ENCODE results near the gene NRG2.

NRG2 gene

GRCh38 chr5:139903795-139904565, 139.1 kb downstream of the NRG2 start:
- DNase-seq (ENCODE audit: low spot score): peak; percentile 82

DNA sequence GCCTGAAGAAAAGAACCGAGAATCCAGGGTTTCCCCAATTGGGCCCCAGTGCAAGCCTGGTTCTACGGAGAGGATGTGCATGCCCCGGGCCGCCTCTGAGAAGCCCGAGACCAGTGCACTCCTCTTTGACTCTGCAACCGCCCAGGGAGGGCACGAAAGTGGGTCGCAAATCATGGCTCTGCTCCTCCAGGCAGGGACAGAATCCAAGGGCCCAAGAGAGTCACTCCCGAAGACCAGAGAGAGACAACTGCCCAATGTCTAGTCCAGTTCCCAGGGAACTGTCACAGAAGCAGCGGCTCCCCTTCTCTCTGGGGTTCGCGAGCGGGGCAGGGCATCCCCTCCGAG, 139.7 kb downstream of the NRG2 start:
- no peak for DNase-seq (ENCODE audit: low spot score)

- DNase-seq (ENCODE audit: low spot score): no peak
These were observed 141.1 kb downstream of the NRG2 start for GRCh38 chr5:139901986-139902385.

DNA sequence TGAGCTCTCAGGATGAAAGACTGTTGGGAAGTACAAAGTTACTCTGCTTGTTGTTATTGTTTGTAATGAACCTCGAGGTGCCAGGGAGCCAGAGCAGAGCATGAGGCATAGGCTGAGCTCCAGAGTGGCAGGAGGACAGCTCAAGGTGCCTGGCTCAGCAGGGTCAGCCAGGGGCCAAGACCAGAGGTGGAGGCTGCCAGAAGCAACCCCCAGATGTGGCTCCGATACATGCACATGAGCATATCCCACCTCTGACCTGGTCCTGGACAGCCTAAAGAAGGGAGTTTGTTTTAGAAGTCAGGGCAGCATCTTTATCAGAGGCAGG, 141.9 kb downstream of the NRG2 start:
- DNase-seq (ENCODE audit: low spot score): no peak

GRCh38 chr5:139900546-139901250, 142.4 kb downstream of the NRG2 start:
- DNase-seq (ENCODE audit: low spot score): no peak

DNA sequence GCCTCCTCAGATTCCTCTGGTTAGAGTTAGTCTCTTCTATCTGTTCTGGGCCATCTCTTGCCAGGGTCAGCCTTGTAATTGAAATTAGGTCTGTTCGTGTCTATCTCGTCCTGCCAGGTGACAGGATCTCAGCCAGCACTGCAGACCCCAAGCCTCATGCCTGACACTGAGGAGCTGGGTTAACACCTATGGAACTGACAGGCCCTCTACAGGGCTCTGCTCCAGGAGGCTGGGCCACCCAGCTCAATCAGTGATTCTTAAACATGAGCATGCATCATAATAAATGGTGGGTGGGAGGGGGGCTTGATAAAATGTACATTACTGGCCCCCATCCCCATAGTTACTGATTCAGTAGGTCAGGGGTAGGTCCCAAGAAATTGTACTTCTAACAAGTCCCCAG, 144.1 kb downstream of the NRG2 start:
- DNase-seq (ENCODE audit: low spot score): no peak

DNA sequence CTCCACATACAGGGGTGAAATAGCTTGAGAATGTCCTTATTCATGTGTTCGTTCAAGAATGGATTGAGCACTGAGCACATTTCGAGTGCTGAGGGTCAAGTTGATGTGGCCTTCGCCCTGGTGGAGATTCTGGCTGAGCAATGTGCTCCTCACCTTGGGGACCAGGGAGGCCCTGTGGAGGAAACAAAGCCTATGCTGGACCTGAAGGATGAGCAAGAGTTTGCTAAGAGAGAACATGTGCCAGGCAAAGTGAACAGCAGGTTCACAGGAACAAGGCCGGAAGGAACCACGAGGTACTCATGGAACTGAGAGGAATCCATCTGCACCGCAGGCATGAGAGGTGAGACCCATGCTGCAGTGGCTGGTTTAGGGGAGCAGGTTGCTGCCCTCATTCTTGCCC, 145.1 kb downstream of the NRG2 start:
- DNase-seq (ENCODE audit: low spot score): no peak

DNA sequence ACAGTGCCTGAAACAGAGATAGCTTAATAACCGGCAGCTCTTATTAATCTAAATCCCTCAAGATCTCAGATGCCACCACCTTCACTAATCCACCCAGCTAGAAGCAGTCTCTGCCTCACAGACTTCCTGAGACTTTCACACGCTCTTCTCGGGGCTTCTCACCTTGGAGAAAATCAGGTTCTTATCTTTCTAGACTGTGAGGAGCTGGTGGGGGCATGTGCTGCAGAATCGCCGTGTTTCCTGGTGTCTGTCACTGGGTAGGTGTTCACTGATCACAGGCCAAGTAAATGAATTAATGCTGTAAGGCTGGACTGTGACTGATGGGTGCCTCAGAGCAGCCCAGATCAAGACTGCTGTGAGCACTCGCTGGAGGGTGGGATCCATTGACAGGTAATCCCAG, 145.8 kb downstream of the NRG2 start:
- no peak for DNase-seq (ENCODE audit: low spot score)

DNA sequence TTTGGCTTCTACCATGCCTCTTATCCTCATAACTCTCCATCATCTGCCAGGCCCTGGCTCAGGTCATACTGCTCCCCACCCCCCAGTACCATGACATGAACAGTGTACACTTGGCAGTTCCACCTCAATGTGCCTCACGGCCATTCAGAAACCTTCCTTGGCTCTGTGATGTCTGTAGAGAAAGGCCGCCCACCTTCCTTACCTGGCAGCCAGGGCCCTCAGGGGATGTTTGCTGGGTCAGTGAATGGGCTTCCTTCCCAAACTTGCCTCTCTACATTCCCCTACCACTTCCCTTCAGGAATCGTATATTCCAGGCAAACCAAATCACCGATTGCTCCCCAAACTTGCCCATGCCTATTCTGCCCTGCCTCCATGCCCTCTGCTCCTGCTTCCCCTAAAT, 146.4 kb downstream of the NRG2 start:
- no peak for DNase-seq (ENCODE audit: low spot score)

DNA sequence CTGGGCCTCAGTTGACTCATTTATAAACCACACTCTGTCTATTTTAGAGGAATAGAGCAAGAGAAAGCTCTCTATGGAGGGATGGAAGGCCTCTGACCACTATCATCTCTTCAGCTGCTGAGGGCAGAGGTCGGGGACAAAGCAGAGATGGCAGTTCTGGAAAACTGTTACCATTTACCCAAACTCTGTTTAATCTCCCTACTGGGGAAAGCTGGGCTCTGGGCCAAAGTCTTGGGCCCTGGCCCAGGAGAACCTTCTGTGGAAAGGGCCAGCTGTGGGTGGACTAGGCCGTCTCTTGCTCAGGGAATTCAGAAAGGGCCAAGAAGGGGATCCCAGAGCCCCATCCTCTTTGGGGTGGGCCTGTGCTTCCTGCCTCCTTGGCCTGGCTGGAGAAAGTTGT, 147.5 kb downstream of the NRG2 start:
- DNase-seq (ENCODE audit: low spot score): no peak

- DNase-seq (ENCODE audit: low spot score): no peak
These were observed 148.1 kb downstream of the NRG2 start for GRCh38 chr5:139895046-139895445.

DNA sequence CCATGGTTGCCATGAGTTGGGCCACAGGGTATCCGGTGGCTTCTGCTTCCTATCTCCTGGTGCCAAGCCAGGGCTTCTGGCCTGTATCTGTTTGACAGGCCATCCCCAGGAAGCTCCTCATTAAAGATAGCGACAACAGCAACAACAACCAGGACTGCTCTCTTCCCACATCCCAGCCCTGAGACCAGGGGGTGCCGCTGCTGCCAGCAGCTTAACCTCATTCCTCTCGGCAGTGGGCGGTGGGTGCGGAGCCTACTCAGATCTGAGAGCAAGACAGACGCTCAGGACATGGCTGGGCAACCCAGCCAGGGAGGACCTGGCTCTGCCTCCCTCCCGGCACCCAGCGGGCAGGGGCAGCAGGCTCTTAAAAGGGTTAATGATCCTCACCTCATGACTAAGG, 149.2 kb downstream of the NRG2 start:
- DNase-seq (ENCODE audit: low spot score): no peak

DNA sequence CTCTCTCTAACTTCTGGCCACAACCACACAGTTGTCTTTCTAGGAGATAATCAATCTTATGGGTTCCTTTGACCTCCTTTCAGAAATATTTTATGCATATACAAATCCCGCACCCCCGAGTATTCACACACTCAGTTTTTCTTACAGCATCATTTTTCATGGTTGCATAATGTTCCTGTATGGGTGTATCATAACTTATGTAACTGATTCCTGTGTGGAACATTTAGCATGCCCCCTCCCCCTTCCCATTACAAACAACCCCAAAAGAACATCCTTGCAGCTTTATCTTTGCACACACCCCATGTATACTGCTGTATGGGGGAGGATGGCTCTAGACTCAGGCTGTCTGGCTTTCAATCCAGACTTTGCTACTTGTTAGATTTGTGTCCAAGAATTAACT, 153.7 kb downstream of the NRG2 start:
- no peak for DNase-seq (ENCODE audit: low spot score)

DNA sequence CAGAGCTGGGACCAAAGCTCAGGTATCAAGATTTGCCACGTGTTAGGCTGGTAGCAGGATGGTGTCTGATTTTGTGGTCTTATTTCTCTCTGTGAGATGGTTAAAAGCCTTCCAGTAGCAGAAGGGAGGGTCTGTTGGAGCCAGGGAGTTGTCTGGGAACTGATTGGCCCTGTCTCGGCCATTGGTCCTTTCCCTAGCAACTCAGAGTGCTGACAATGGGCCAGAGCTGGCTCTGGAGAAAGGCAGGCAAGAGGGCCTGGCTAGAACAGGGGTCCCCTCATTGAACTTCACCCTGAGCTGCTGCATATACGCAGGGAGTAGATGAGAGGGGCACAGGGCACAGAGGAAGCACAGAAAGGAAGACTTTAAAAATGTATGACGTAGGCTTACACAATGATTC, 154.7 kb downstream of the NRG2 start:
- no peak for DNase-seq (ENCODE audit: low spot score)

GRCh38 chr5:139886213-139886612, 156.9 kb downstream of the NRG2 start:
- no peak for DNase-seq (ENCODE audit: low spot score)

- no peak for DNase-seq (ENCODE audit: low spot score)
These were observed 157.3 kb downstream of the NRG2 start for GRCh38 chr5:139885857-139886208.

DNA sequence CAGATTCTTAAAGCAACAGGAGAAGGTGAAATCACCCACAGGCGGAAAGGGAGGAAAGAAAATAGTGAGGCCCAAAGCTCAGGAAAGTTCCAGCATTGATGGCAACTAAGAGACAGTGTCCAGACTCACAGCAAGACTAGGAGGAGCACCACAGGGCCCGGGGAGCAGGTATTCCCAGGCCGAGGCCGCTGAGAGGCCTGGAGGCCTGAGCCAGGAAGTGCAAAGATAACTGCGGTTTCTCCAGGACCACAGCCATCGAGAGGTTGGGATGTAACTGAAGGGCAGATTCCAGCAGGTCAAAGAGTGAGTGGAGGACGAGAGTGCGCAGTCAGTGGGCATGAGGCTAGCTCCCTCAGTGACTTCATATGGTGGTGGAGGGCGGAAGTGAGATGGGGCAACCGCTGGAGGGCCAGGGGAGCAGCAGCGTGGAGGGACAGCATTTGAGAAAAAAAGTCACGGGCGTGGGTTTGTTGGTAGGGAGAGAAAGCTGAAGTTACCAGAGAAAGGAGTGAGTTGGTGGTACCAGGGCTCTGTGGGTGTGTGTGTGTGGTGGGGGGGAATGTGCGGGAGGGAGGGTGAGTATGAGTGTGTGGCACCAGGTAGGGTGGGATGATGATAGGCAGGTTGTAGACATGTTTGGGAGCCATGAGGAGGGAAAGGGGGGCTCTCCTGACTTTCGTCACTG, 157.8 kb downstream of the NRG2 start:
- DNase-seq (ENCODE audit: low spot score): no peak

- no peak for DNase-seq (ENCODE audit: low spot score)
These were observed 158.4 kb downstream of the NRG2 start for GRCh38 chr5:139884734-139885133.

GRCh38 chr5:139884144-139884543, 159.0 kb downstream of the NRG2 start:
- DNase-seq (ENCODE audit: low spot score): no peak

- no peak for DNase-seq (ENCODE audit: low spot score)
These were observed 160.0 kb downstream of the NRG2 start for GRCh38 chr5:139882961-139883539.

DNA sequence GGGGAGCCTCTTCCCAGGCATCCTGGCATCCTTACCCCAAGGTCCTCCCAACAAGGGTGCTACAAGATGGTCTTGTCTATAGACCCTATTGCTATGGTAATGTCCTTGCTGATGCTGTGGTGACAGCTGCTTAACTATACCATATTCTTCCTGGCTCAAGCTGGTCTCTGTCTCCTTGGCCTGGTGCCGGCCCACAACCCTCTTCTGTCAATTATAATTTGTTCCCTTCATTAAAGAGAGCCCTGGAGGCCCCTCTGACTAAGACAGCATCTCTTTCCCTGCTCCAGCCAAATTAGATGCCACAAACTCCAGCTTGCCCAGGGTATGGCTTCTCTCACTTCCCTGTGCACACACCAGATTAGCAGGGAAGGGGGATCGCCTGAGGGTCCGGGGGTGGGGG, 160.8 kb downstream of the NRG2 start:
- DNase-seq (ENCODE audit: low spot score): no peak

- DNase-seq (ENCODE audit: low spot score): no peak
These were observed 161.9 kb downstream of the NRG2 start for GRCh38 chr5:139881143-139881733.
